Natural killer cell treated with Interleukin-12 subunit alpha and Interleukin-12 subunit beta and Interleukin-15 and Interleukin-18, amount 100 ng/mL, for 72 hours (primary cell): Measurements from ENCODE around the gene MTFMT. TPM values are rescaled to one million over a fixed set of nuclear protein-coding genes. Genes with fewer than 3 reads are reported as not detected.

ENCODE experiments used
- ATAC-seq, 2 donors: fragments of 150-1000 bp; cut with Tn5 transposase in 1 of 2; sonication (Bioruptor Pico), chemical (Tn5 transposase) in 1 of 2; 2 replicates each; pipeline ENCODE4 v1.10.0; 2021
- DNase-seq: peaks from one replicate; pipeline ENCODE4 v3.0.0; 2022; ENCODE audit warnings: low spot score
- H3K27ac Mint-ChIP-seq, 2 donors: 1 replicate in 1 of 2; 2 replicates in 1 of 2; pipeline ENCODE4 v1.8.0; 2022; ENCODE audit warnings: mixed read lengths in 2 of 2, mild to moderate bottlenecking in 1 of 2, moderate library complexity in 1 of 2
- H3K27me3 Mint-ChIP-seq, 2 donors: 1 replicate in 1 of 2; 2 replicates in 1 of 2; pipeline ENCODE4 v1.8.0; 2022; ENCODE audit warnings: mixed read lengths in 2 of 2
- H3K36me3 Mint-ChIP-seq: one replicate; pipeline ENCODE4 v1.8.0; 2022; ENCODE audit warnings: mixed read lengths
- H3K4me1 Mint-ChIP-seq, 2 donors: 1 replicate in 1 of 2; 2 replicates in 1 of 2; pipeline ENCODE4 v1.8.0; 2022; ENCODE audit warnings: low read depth in 2 of 2, mixed read lengths in 2 of 2, mild to moderate bottlenecking in 1 of 2
- H3K4me3 Mint-ChIP-seq: one replicate; pipeline ENCODE4 v1.8.0; 2022; ENCODE audit warnings: mixed read lengths
- H3K9me3 Mint-ChIP-seq: 2 replicates; pipeline ENCODE4 v1.8.0; 2022; ENCODE audit warnings: mixed read lengths
- total RNA-seq, 2 donors: library from RNA; stranded (reverse); gene quantifications; one replicate each; pipeline ENCODE4 v1.2.3, GENCODE V29; 2022

MTFMT gene
- total RNA-seq, 2 donors from 2014 or later, result 17.8 to 18.5 TPM

GRCh38 chr15:65006876-65007275 lies 22.6 kb downstream of the MTFMT start:
- H3K27ac Mint-ChIP-seq, result no peak overlapping the region
- no peak for DNase-seq
- ATAC-seq, result no peak
- no peaks in the 10 kb centered on the region for H3K9me3 Mint-ChIP-seq
- H3K4me3 Mint-ChIP-seq, result no peak overlapping the region
- H3K4me1 Mint-ChIP-seq, result no peaks in the 10 kb centered on the region
- H3K27me3 Mint-ChIP-seq, result no peaks in the 10 kb centered on the region
- H3K36me3 Mint-ChIP-seq, result no peaks in the 10 kb centered on the region

- H3K27me3 Mint-ChIP-seq, result no peaks in the 10 kb centered on the region
- no peaks in the 10 kb centered on the region for H3K4me1 Mint-ChIP-seq
- H3K4me3 Mint-ChIP-seq, result no peak overlapping the region
- ATAC-seq (no peak), DNase-seq (no peak)
- no peak overlapping the region for H3K27ac Mint-ChIP-seq
- H3K36me3 Mint-ChIP-seq, result no peaks in the 10 kb centered on the region
- H3K9me3 Mint-ChIP-seq, result no peaks in the 10 kb centered on the region
These were observed 24.4 kb downstream of the MTFMT start for GRCh38 chr15:65004993-65005392.

- H3K36me3 Mint-ChIP-seq, result no peaks in the 10 kb centered on the region
- no peaks in the 10 kb centered on the region for H3K9me3 Mint-ChIP-seq
- H3K4me1 Mint-ChIP-seq, result peaks cover 4% of the 10 kb centered on the region in 2 donors
- no peak overlapping the region for H3K4me3 Mint-ChIP-seq
- no peak overlapping the region for H3K27ac Mint-ChIP-seq
- no peaks in the 10 kb centered on the region for H3K27me3 Mint-ChIP-seq
- ATAC-seq (no peak), DNase-seq (no peak)
These were observed 31.6 kb downstream of the MTFMT start for GRCh38 chr15:64997745-64998375.

- H3K4me3 Mint-ChIP-seq, result no peak overlapping the region
- no peak overlapping the region for H3K27ac Mint-ChIP-seq
- H3K4me1 Mint-ChIP-seq, result peaks cover 4 to 5% of the 10 kb centered on the region in 2 donors
- no peaks in the 10 kb centered on the region for H3K27me3 Mint-ChIP-seq
- H3K36me3 Mint-ChIP-seq, result no peaks in the 10 kb centered on the region
- H3K9me3 Mint-ChIP-seq, result no peaks in the 10 kb centered on the region
- ATAC-seq, result no peak
- no peak for DNase-seq
These were observed 32.4 kb downstream of the MTFMT start for GRCh38 chr15:64997066-64997465.

GRCh38 chr15:64993290-64993689 lies 36.1 kb downstream of the MTFMT start:
- no peak for ATAC-seq
- H3K4me3 Mint-ChIP-seq, result peak overlapping the region; percentile 47
- H3K4me1 Mint-ChIP-seq, result peaks cover 22 to 27% of the 10 kb centered on the region in 2 donors

GRCh38 chr15:64991536-64992135 lies 37.8 kb downstream of the MTFMT start:
- H3K36me3 Mint-ChIP-seq, result peaks cover 5% of the 10 kb centered on the region

More at GRCh38 chr15:64993290-64993689, 36.1 kb downstream of the MTFMT start:
- Mint-ChIP-seq H3K9me3 (no peaks in the 10 kb centered on the region), H3K27me3 (no peaks in the 10 kb centered on the region), H3K36me3 (peaks cover 5% of the 10 kb centered on the region), H3K27ac (no peak overlapping the region)
- no peak for DNase-seq

GRCh38 chr15:64990168-64990470 lies 39.3 kb downstream of the MTFMT start:
- DNase-seq, result no peak
- ATAC-seq, result no peak
- Mint-ChIP-seq H3K36me3 (peaks cover 5% of the 10 kb centered on the region), H3K9me3 (no peaks in the 10 kb centered on the region), H3K27ac (peak overlapping the region; percentile 72 to 97), H3K4me1 (peaks cover 32 to 43% of the 10 kb centered on the region in 2 donors), H3K27me3 (no peaks in the 10 kb centered on the region), H3K4me3 (peak overlapping the region; percentile 100)

More at GRCh38 chr15:64991536-64992135, 37.8 kb downstream of the MTFMT start:
- Mint-ChIP-seq H3K27me3 (no peaks in the 10 kb centered on the region), H3K27ac (no peak overlapping the region), H3K4me1 (peaks cover 27 to 37% of the 10 kb centered on the region in 2 donors), H3K9me3 (no peaks in the 10 kb centered on the region), H3K4me3 (no peak overlapping the region)
- DNase-seq (no peak), ATAC-seq (no peak)

- H3K9me3 Mint-ChIP-seq, result no peaks in the 10 kb centered on the region
- H3K27me3 Mint-ChIP-seq, result no peaks in the 10 kb centered on the region
- peaks cover 5% of the 10 kb centered on the region for H3K36me3 Mint-ChIP-seq
- peak within 1 kb of the TSS; percentile 72 to 97 for H3K27ac Mint-ChIP-seq
- ATAC-seq (peak; percentile 98 to 99), DNase-seq (peak; percentile 96)
- H3K4me1 Mint-ChIP-seq, result peaks cover 33 to 45% of the 10 kb centered on the region in 2 donors
- peak within 1 kb of the TSS; percentile 100 for H3K4me3 Mint-ChIP-seq
These were observed 39.8 kb downstream of the MTFMT start, which contains the start of gene SPG21 for GRCh38 chr15:64989416-64990167. SPG21 (minus strand) TSS chr15:64989914; CDS start chr15:64983569, 6,345 bp downstream.

- no peak overlapping the region for H3K27ac Mint-ChIP-seq
- peaks cover 34 to 40% of the 10 kb centered on the region in 2 donors for H3K4me1 Mint-ChIP-seq
- no peak for DNase-seq
- no peak overlapping the region for H3K4me3 Mint-ChIP-seq
- H3K27me3 Mint-ChIP-seq, result no peaks in the 10 kb centered on the region
- ATAC-seq, result no peak
- peaks cover 5% of the 10 kb centered on the region for H3K36me3 Mint-ChIP-seq
- no peaks in the 10 kb centered on the region for H3K9me3 Mint-ChIP-seq
These were observed 42.3 kb downstream of the MTFMT start for GRCh38 chr15:64987136-64987535.

GRCh38 chr15:64985366-64986033 lies 43.9 kb downstream of the MTFMT start:
- H3K4me3 Mint-ChIP-seq, result no peak overlapping the region
- peaks cover 5% of the 10 kb centered on the region for H3K36me3 Mint-ChIP-seq
- peaks cover 30 to 36% of the 10 kb centered on the region in 2 donors for H3K4me1 Mint-ChIP-seq
- DNase-seq (no peak), ATAC-seq (no peak)
- H3K9me3 Mint-ChIP-seq, result no peaks in the 10 kb centered on the region
- H3K27ac Mint-ChIP-seq, result peak overlapping the region in 1 of 2 donors; percentile 12
- H3K27me3 Mint-ChIP-seq, result no peaks in the 10 kb centered on the region

GRCh38 chr15:64982472-64982871 lies 47.0 kb downstream of the MTFMT start:
- Mint-ChIP-seq H3K27ac (no peak overlapping the region), H3K27me3 (no peaks in the 10 kb centered on the region)

GRCh38 chr15:64981812-64982431 lies 47.5 kb downstream of the MTFMT start:
- ATAC-seq (no peak), DNase-seq (no peak)
- H3K4me3 Mint-ChIP-seq, result no peak overlapping the region
- no peaks in the 10 kb centered on the region for H3K9me3 Mint-ChIP-seq
- H3K27me3 Mint-ChIP-seq, result no peaks in the 10 kb centered on the region
- H3K4me1 Mint-ChIP-seq, result peaks cover 11% of the 10 kb centered on the region in 2 donors
- peaks cover 11% of the 10 kb centered on the region for H3K36me3 Mint-ChIP-seq
- H3K27ac Mint-ChIP-seq, result no peak overlapping the region

More at GRCh38 chr15:64982472-64982871, 47.0 kb downstream of the MTFMT start:
- ATAC-seq, result no peak
- H3K36me3 Mint-ChIP-seq, result peaks cover 11% of the 10 kb centered on the region
- H3K4me3 Mint-ChIP-seq, result no peak overlapping the region
- no peak for DNase-seq
- H3K9me3 Mint-ChIP-seq, result no peaks in the 10 kb centered on the region
- H3K4me1 Mint-ChIP-seq, result peaks cover 11 to 15% of the 10 kb centered on the region in 2 donors

GRCh38 chr15:64979252-64979710 lies 50.2 kb downstream of the MTFMT start:
- Mint-ChIP-seq H3K36me3 (peaks cover 16% of the 10 kb centered on the region), H3K9me3 (no peaks in the 10 kb centered on the region), H3K4me3 (no peak overlapping the region), H3K4me1 (peaks cover 0 to 5% of the 10 kb centered on the region in 2 donors), H3K27me3 (no peaks in the 10 kb centered on the region), H3K27ac (no peak overlapping the region)
- DNase-seq (no peak), ATAC-seq (no peak)
